Lung (tissue), 12 donors: ENCODE results near the gene IL3RA. TPM values are rescaled to one million over a fixed set of nuclear protein-coding genes. Genes with fewer than 3 reads are reported as not detected.

ENCODE experiments used
- ATAC-seq: fragments of 200-7000 bp; cut with Tn5 transposase; one replicate; pipeline ENCODE4 v1.9.1; 2020; ENCODE audit warnings: moderate number of reproducible peaks; ENCODE audit not compliant: insufficient read depth, low FRiP score
- DNase-seq, 3 donors: peaks; one replicate each; pipeline ENCODE4 v3.0.0-alpha.2; 2013 to 2017
- H3K27ac ChIP-seq, 2 donors: one replicate each; pipeline ENCODE4 v1.5.1; 2013; ENCODE audit warnings: mild to moderate bottlenecking in 2 of 2, moderate library complexity in 2 of 2, control low read depth in 1 of 2, inconsistent platforms in 1 of 2, low read depth in 1 of 2, low read length in 1 of 2
- H3K27me3 ChIP-seq, 3 donors: one replicate each; pipeline ENCODE4 v1.5.1; 2013; ENCODE audit warnings: low read length in 2 of 3; ENCODE audit not compliant: control insufficient read depth in 3 of 3, insufficient read depth in 3 of 3
- H3K36me3 ChIP-seq, 4 donors: one replicate each; pipeline ENCODE4 v1.5.1; 2013; ENCODE audit warnings: low read length in 4 of 4, mild to moderate bottlenecking in 1 of 4, moderate library complexity in 1 of 4; ENCODE audit not compliant: control insufficient read depth in 4 of 4, insufficient read depth in 4 of 4
- H3K4me1 ChIP-seq, 5 donors: one replicate each; pipeline ENCODE4 v1.5.1; 2013; ENCODE audit warnings: low read length in 5 of 5, mild to moderate bottlenecking in 2 of 5, moderate library complexity in 1 of 5; ENCODE audit not compliant: control insufficient read depth in 5 of 5, insufficient read depth in 5 of 5
- H3K4me3 ChIP-seq: one replicate; pipeline ENCODE4 v1.5.1; 2013; ENCODE audit warnings: mild to moderate bottlenecking, control low read depth, moderate library complexity
- H3K9ac ChIP-seq, 2 donors: one replicate each; pipeline ENCODE4 v1.5.1; 2013; ENCODE audit warnings: low read length in 2 of 2, control low read depth in 1 of 2; ENCODE audit not compliant: insufficient read depth in 1 of 2
- H3K9me3 ChIP-seq, 4 donors: one replicate each; pipeline ENCODE4 v1.5.1; 2013; ENCODE audit warnings: low read length in 3 of 4, mild to moderate bottlenecking in 1 of 4, moderate library complexity in 1 of 4; ENCODE audit not compliant: control insufficient read depth in 4 of 4, insufficient read depth in 3 of 4
- WGBS, 2 donors: extraction: QIAGEN DNeasy Blood & Tissue Kit; methylation state at CpG; one replicate each; pipeline ENCODE4 v1.1.7; 2013; 5-methylcytosine and 5-hydroxymethylcytosine counted together
- polyA plus RNA-seq, 2 donors: library from polyadenylated mRNA; stranded (reverse); fragments of 200-250 nt; gene quantifications; one replicate each; pipeline ENCODE4 v1.2.1, GENCODE V29; 2013
- total RNA-seq, 2 donors: library from RNA; depleted of rRNA in 1 of 2; stranded (reverse); fragments of >200 nt in 1 of 2; gene quantifications; one replicate each; pipeline ENCODE4 v1.2.1, GENCODE V29; 2014 to 2021
- TF ChIP-seq, protein P1 (sequence below): IDR thresholded peaks from 2 replicates; pipeline ENCODE4 v1.5.1; 2012; ENCODE audit warnings: mild to moderate bottlenecking; ENCODE audit errors: control extremely low read depth, extremely low read depth
- donor health status: control.
- donor health status: control.
- donor health status: Bipolar disorder and iron deficiency.
- donor health status: healthy.
- donor health status: DM: yes; HTN: yes; CAD: no.

The IL3RA gene
- total and polyA plus RNA-seq, 4 donors = 19.2 to 52.2 (median 20.5) TPM

DNA sequence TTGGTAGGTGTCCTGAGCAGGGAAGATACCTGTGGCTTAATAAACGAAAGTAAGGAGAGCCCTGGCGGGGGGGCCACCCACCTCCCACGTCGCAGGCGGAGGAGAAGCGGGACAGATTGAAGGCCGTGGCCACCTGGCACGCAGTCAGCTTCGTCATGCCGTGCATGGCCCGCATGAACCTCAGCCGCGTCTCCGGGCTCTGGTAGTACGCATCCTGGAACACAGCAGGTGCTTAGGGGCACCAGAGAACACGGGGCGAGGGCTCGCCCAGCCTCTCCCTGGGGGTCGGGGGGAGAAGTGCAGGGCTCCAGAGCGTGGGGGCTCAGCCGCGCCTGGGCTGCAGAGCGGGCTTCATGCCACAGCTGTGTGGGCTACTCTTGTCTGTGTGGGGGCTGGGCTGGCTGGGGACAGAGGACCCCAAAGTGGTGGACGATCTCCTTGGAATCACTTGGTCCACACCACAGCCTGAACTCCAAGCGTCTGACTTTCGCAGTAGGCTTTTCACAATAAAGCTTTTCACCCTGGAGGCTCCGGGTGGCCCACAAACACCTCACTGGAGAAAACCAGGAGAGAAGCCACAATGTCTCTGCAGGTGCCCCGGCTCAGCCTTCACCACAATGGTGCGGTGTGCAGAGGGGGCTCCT, 82.4 kb downstream of the IL3RA start:
- no peak overlapping the region for H3K4me3 ChIP-seq
- peaks cover 0 to 17% (median 11%) of the 10 kb centered on the region in 4 donors for H3K9me3 ChIP-seq
- H3K9ac ChIP-seq = no peak overlapping the region
- H3K27me3 ChIP-seq = no peaks in the 10 kb centered on the region
- DNase-seq (no peak), ATAC-seq (no peak)
- WGBS, 2 donors = 94 to 95% methylated on average over 29 of the region's 29 CpGs
- no peaks in the 10 kb centered on the region for H3K4me1 ChIP-seq
- TF ChIP-seq, protein P1, sequence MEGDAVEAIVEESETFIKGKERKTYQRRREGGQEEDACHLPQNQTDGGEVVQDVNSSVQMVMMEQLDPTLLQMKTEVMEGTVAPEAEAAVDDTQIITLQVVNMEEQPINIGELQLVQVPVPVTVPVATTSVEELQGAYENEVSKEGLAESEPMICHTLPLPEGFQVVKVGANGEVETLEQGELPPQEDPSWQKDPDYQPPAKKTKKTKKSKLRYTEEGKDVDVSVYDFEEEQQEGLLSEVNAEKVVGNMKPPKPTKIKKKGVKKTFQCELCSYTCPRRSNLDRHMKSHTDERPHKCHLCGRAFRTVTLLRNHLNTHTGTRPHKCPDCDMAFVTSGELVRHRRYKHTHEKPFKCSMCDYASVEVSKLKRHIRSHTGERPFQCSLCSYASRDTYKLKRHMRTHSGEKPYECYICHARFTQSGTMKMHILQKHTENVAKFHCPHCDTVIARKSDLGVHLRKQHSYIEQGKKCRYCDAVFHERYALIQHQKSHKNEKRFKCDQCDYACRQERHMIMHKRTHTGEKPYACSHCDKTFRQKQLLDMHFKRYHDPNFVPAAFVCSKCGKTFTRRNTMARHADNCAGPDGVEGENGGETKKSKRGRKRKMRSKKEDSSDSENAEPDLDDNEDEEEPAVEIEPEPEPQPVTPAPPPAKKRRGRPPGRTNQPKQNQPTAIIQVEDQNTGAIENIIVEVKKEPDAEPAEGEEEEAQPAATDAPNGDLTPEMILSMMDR = no peak
- H3K27ac ChIP-seq = no peak overlapping the region
- peaks cover 6 to 59% (median 43%) of the 10 kb centered on the region in 4 donors for H3K36me3 ChIP-seq

DNA sequence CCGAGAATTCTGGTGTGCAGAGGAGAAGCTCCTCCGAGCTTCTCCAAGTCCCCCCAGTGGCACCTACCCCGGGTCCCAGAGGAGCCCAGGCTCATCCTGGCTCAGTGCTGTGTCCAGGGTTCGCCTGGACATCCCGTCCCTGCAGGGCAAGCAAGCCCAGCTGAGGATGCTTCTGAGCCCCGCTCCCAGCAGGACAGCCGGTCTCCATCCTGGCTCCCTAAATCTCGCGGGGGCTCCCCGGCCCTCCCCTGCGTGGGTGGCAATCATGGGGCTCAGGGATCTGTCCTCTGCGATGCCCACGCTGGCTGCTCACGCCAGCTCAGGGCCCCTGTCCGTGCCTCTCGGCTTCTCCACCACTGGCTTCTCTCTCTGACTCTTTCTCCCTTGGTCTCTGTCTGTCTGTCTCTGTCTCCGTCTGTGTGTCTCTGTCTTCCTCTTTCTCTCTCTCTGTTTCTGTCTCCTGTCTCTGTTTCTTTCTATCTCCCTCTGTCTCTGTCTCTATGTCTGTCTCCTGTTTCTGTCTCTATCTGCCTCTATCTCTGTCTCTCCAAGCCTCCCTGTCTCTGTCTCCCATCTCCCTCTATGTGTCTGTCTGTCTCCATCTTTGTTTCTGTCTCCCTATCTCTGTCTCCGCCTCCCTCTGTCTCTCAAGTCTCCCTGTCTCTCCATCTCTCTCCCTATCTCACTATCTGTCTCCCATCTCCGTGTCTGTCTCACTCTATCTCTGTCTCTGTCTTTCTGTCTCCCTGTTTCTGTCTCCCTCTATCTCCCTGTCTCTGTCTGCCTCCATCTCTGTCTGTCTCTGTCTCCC, 83.2 kb downstream of the IL3RA start:
- no peak for ATAC-seq
- H3K9me3 ChIP-seq = peaks cover 0 to 17% (median 12%) of the 10 kb centered on the region in 4 donors
- no peaks in the 10 kb centered on the region for H3K4me1 ChIP-seq
- peaks cover 6 to 61% (median 42%) of the 10 kb centered on the region in 4 donors for H3K36me3 ChIP-seq
- H3K27ac ChIP-seq = no peak overlapping the region
- DNase-seq = no peak
- TF ChIP-seq, protein P1 = no peak
- no peak overlapping the region for H3K9ac ChIP-seq
- H3K4me3 ChIP-seq = no peak overlapping the region
- WGBS, 2 donors = 90 to 95% methylated on average over 19 of the region's 19 CpGs
- H3K27me3 ChIP-seq = no peaks in the 10 kb centered on the region

DNA sequence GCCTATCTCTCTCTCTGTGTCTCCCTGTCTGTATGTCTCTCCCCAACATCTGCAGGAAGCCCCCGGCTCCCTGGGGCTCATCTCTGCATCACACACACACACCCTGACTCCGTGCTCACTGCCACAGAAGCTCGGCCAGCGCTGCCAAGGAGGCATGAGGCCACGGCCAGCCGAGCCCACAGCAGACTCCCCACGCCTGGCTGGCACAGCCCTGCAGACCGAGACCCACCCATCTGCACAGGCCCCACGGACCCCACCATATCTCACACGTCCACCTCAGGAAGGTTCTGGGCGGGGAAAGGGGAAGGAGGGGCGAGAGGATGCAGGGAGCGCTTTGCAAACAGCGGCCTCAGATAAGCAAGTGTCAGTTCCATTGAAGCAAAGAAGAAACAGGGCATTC, 83.8 kb downstream of the IL3RA start:
- Histone ChIP-seq H3K27ac (no peak overlapping the region), H3K4me1 (no peaks in the 10 kb centered on the region), H3K27me3 (no peaks in the 10 kb centered on the region), H3K4me3 (no peak overlapping the region), H3K9me3 (peaks cover 0 to 17% (median 12%) of the 10 kb centered on the region in 4 donors), H3K36me3 (peaks cover 8 to 65% (median 47%) of the 10 kb centered on the region in 4 donors), H3K9ac (no peak overlapping the region)
- ATAC-seq (no peak), DNase-seq (no peak)
- WGBS, 2 donors = 72 to 78% methylated on average over 14 of the region's 14 CpGs
- TF ChIP-seq, protein P1 = no peak
